Loucy (cell line): Measurements from ENCODE around the gene GRIN3B.

Experiments used
- H2AFZ ChIP-seq: fragments of 200-600 bp; sonication (generic); 2 replicates; pipeline ENCODE4 v1.6.0; 2016; ENCODE audit warnings: antibody characterized with exemption, mild to moderate bottlenecking, low read length, moderate library complexity
- H3F3A ChIP-seq: fragments of 200-600 bp; 2 replicates; pipeline ENCODE4 v1.6.0; 2016; ENCODE audit warnings: antibody characterized with exemption, low read depth, mild to moderate bottlenecking
- H3K27me3 ChIP-seq: fragments of 200-600 bp; sonication (generic); 2 replicates; pipeline ENCODE4 v1.6.1; 2014; ENCODE audit warnings: low read length, mild to moderate bottlenecking; ENCODE audit not compliant: insufficient read depth, poor library complexity, severe bottlenecking
- H3K36me3 ChIP-seq: fragments of 200-600 bp; sonication (generic); 2 replicates; pipeline ENCODE4 v1.6.1; 2016; ENCODE audit warnings: low read length; ENCODE audit not compliant: insufficient read depth
- H3K4me1 ChIP-seq: fragments of 200-600 bp; sonication (generic); 2 replicates; pipeline ENCODE4 v1.5.1; 2014; ENCODE audit warnings: low read length, mild to moderate bottlenecking; ENCODE audit not compliant: insufficient read depth, poor library complexity, severe bottlenecking
- H3K4me2 ChIP-seq: fragments of 200-600 bp; sonication (generic); 2 replicates; pipeline ENCODE4 v1.6.0; 2014; ENCODE audit warnings: antibody characterized with exemption, low read length, low read depth, mild to moderate bottlenecking; ENCODE audit not compliant: poor library complexity, severe bottlenecking
- H3K4me3 ChIP-seq: fragments of 200-600 bp; sonication (generic); 2 replicates; pipeline ENCODE4 v1.5.1; 2014; ENCODE audit warnings: low read length, mild to moderate bottlenecking, mixed read lengths; ENCODE audit not compliant: poor library complexity, severe bottlenecking
- H3K79me2 ChIP-seq: fragments of 200-600 bp; sonication (generic); 2 replicates; pipeline ENCODE4 v1.6.1; 2014; ENCODE audit warnings: low read length; ENCODE audit not compliant: insufficient read depth
- H3K9ac ChIP-seq: fragments of 200-600 bp; sonication (generic); 2 replicates; pipeline ENCODE4 v1.6.0; 2014; ENCODE audit warnings: mild to moderate bottlenecking, low read depth, low read length, moderate library complexity; ENCODE audit not compliant: poor library complexity, severe bottlenecking
- H3K9me2 ChIP-seq: fragments of 200-600 bp; sonication (generic); replicated peaks from 2 replicates; pipeline ENCODE4 v1.6.1; 2016; ENCODE audit warnings: low read depth, low read length, mixed read lengths
- H3K9me3 ChIP-seq: fragments of 200-600 bp; sonication (generic); 2 replicates; pipeline ENCODE4 v1.6.1; 2014; ENCODE audit warnings: mild to moderate bottlenecking, antibody characterized with exemption, low read length, low read depth; ENCODE audit not compliant: insufficient read depth
- H4K20me1 ChIP-seq: fragments of 200-600 bp; sonication (generic); 2 replicates; pipeline ENCODE4 v1.6.0; 2014; ENCODE audit warnings: antibody characterized with exemption, low read length, mild to moderate bottlenecking; ENCODE audit not compliant: insufficient read depth, poor library complexity, severe bottlenecking
- CTCF ChIP-seq: fragments of 200-600 bp; sonication (generic); conservative IDR thresholded peaks from 2 replicates; pipeline ENCODE4 v1.5.1; 2014; ENCODE audit warnings: mild to moderate bottlenecking, antibody characterized with exemption, low read length
- EZH2phosphoT487 ChIP-seq: fragments of 200-600 bp; IDR thresholded peaks from 2 replicates; pipeline ENCODE4 v1.6.1; 2018; ENCODE audit warnings: antibody characterized with exemption, mild to moderate bottlenecking, moderate library complexity, borderline replicate concordance

Gene GRIN3B

GRCh38 chr19:1049800-1050199 is 49.6 kb downstream of the GRIN3B start:
- H3K79me2 ChIP-seq = no peaks in the 10 kb centered on the region
- no peaks in the 10 kb centered on the region for H3K27me3 ChIP-seq
- no peaks in the 10 kb centered on the region for H3F3A ChIP-seq
- no peaks in the 10 kb centered on the region for H3K36me3 ChIP-seq
- no peaks in the 10 kb centered on the region for H3K9me2 ChIP-seq
- TF ChIP-seq CTCF (no peak), EZH2phosphoT487 (no peak)
- no peaks in the 10 kb centered on the region for H3K9me3 ChIP-seq
- no peak overlapping the region for H2AFZ ChIP-seq
- H3K9ac ChIP-seq = no peak overlapping the region
- H3K4me2 ChIP-seq = no peak overlapping the region
- H3K4me1 ChIP-seq = no peaks in the 10 kb centered on the region
- no peaks in the 10 kb centered on the region for H4K20me1 ChIP-seq
- no peak overlapping the region for H3K4me3 ChIP-seq

GRCh38 chr19:1050989-1051788 is 51.0 kb downstream of the GRIN3B start:
- Histone ChIP-seq H3K9me3 (no peaks in the 10 kb centered on the region), H3K9ac (no peak overlapping the region), H3K27me3 (no peaks in the 10 kb centered on the region), H3K36me3 (no peaks in the 10 kb centered on the region), H3K4me2 (no peak overlapping the region), H3F3A (no peaks in the 10 kb centered on the region), H4K20me1 (no peaks in the 10 kb centered on the region), H3K4me1 (no peaks in the 10 kb centered on the region), H2AFZ (no peak overlapping the region), H3K4me3 (no peak overlapping the region), H3K79me2 (no peaks in the 10 kb centered on the region), H3K9me2 (no peaks in the 10 kb centered on the region)
- no peak for TF ChIP-seq EZH2phosphoT487
- TF ChIP-seq CTCF = no peak

GRCh38 chr19:1051791-1052190 is 51.6 kb downstream of the GRIN3B start:
- Histone ChIP-seq H3K9me2 (no peaks in the 10 kb centered on the region), H3K9me3 (peaks cover 6% of the 10 kb centered on the region; the same call in 1 of the 2 replicates), H3K79me2 (no peaks in the 10 kb centered on the region), H4K20me1 (no peaks in the 10 kb centered on the region), H3K27me3 (no peaks in the 10 kb centered on the region), H3K9ac (no peak overlapping the region), H3K4me1 (no peaks in the 10 kb centered on the region), H2AFZ (no peak overlapping the region), H3K4me2 (no peak overlapping the region), H3K4me3 (no peak overlapping the region), H3F3A (no peaks in the 10 kb centered on the region), H3K36me3 (no peaks in the 10 kb centered on the region)
- TF ChIP-seq CTCF = no peak
- no peak for TF ChIP-seq EZH2phosphoT487
